GM21717 (cell line): ENCODE measurements around the gene PRKRIP1.
"Not testable (repeated sequence)": the region's sequence is repeated elsewhere in the genome, so short reads cannot be mapped to it uniquely, and the experiment has no call there.

Experiments
- ATAC-seq: cut with Tn5 transposase; IDR thresholded peaks from one replicate; pipeline ENCODE4 v1.9.1; 2021; ENCODE audit warnings: mild to moderate bottlenecking, moderate library complexity; ENCODE audit not compliant: unreplicated experiment

The PRKRIP1 gene

GRCh38 chr7:102395873-102396709 is at the start of gene PRKRIP1:
Gene PRKRIP1 (plus strand): TSS chr7:102396363. CDS start chr7:102396412, 49 bp downstream.
- peak; percentile 94 for ATAC-seq

GRCh38 chr7:102346983-102347382 is 49.2 kb upstream of the PRKRIP1 start:
- not testable (repeated sequence) for ATAC-seq

GRCh38 chr7:102356344-102356743 is 39.8 kb upstream of the PRKRIP1 start, which contains the start of gene SPDYE6:
Gene SPDYE6 (minus strand): TSS chr7:102356444. CDS start chr7:102356023, 421 bp downstream.
- ATAC-seq = not testable (repeated sequence)

GRCh38 chr7:102363549-102364393 is 32.4 kb upstream of the PRKRIP1 start:
- ATAC-seq = peak; percentile 99

GRCh38 chr7:102364394-102364886 is 31.7 kb upstream of the PRKRIP1 start:
- not testable (repeated sequence) for ATAC-seq

GRCh38 chr7:102365390-102365789 is 30.8 kb upstream of the PRKRIP1 start:
- ATAC-seq = not testable (repeated sequence)

GRCh38 chr7:102370038-102370437 is 26.1 kb upstream of the PRKRIP1 start:
- not testable (repeated sequence) for ATAC-seq

- not testable (repeated sequence) for ATAC-seq
These were observed 23.4 kb upstream of the PRKRIP1 start for GRCh38 chr7:102372796-102373195.

- no peak for ATAC-seq
These were observed 19.1 kb upstream of the PRKRIP1 start for GRCh38 chr7:102376964-102377466.

- ATAC-seq = not testable (repeated sequence)
These were observed 15.3 kb upstream of the PRKRIP1 start for GRCh38 chr7:102380837-102381236.

- not testable (repeated sequence) for ATAC-seq
These were observed 14.3 kb upstream of the PRKRIP1 start for GRCh38 chr7:102381696-102382425.

GRCh38 chr7:102387064-102387463 is 9.1 kb upstream of the PRKRIP1 start:
- ATAC-seq = no peak

GRCh38 chr7:102389810-102390209 is 6.4 kb upstream of the PRKRIP1 start:
- no peak for ATAC-seq

- peak; percentile 44 for ATAC-seq
These were observed 5.3 kb upstream of the PRKRIP1 start for GRCh38 chr7:102390697-102391484.

- no peak for ATAC-seq
These were observed 3.8 kb upstream of the PRKRIP1 start for GRCh38 chr7:102392330-102392729.

- ATAC-seq = no peak
These were observed 2.7 kb upstream of the PRKRIP1 start for GRCh38 chr7:102393467-102393866.

- no peak for ATAC-seq
These were observed 631 bp upstream of the PRKRIP1 start for GRCh38 chr7:102395592-102395872.

GRCh38 chr7:102396710-102397019 is 502 bp downstream of the PRKRIP1 start:
- peak; percentile 2 for ATAC-seq

GRCh38 chr7:102398543-102398942 is 2.4 kb downstream of the PRKRIP1 start:
- no peak for ATAC-seq

GRCh38 chr7:102400360-102400759 is 4.2 kb downstream of the PRKRIP1 start:
- no peak for ATAC-seq
